ENCODE results near the gene OR5T2. TPM values are rescaled to one million over a fixed set of nuclear protein-coding genes. Genes with fewer than 3 reads are reported as not detected.

The OR5T2 gene
- total RNA-seq (2022; extraction: Qiagen RNA extraction; ENCODE audit: low read depth) = not detected in 5 replicates

DNA sequence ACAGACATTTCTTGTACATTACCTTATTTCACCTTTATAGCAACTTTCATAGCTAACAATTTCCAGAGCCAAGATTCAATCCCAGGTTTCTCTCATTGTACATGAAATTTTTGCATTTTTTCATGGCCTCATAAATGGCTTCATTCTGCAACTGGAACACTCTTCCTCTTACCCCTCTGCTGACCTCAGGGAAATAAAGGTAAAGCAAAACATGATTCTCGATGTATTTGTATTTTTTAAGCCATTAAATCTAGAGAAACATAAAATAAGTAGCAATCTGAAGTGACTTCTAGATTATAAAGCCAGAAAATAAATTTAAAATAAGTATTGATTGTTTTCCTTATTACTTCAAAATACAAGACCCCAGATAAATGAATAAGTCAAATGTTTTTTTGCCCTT, at the start of gene OR5T2:
TSS of gene OR5T2 (minus strand) at position 101 of the 400 bp plus-strand sequence. CDS start 1,193 bp downstream, outside the sequence.

DNA sequence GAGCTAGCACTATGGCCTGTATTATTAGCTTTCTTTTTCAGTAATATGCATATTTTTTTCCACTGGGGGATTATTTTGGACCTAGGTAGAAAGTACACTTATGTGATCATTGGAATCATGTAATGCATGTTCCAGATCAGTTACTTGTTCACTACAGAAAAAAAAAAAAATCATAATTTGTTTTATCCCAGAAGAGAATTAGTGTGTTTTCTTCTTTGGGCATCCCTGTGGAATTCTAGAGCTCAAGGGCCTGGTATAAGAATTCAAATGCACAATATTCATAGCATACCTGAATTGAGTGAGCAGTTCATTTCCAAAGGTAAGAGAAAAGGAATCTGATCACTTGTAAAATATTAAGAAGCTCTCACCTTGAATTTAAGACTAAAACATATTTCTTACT, 39.8 kb upstream of the OR5T2 start, which contains the start of gene OR5T1:
TSS of gene OR5T1 (plus strand) at position 301 of the 400 bp plus-strand sequence. CDS start 1,485 bp downstream, outside the sequence.

DNA sequence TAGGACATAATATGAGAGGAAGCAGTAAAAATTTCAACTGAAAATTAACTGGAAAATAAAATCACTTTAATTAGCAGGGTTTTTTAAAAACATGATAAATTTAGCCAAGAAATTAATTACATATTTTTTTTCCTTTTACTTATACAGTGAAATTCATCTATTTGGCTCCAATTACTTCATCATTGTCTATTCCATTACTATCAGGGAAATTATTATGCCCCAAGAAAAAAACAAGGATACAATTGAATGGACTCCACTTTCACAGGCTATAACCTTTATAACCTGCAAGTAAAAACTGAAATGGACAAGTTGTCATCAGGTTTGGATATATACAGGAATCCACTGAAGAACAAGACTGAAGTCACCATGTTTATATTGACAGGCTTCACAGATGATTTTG, 17.9 kb upstream of the OR5T2 start, which contains the start of gene OR5T3:
TSS of gene OR5T3 (plus strand) at position 301 of the 400 bp plus-strand sequence. CDS start at position 301, 0 bp downstream.

Other genes with a start within 250 kb of the OR5T2 start
- not detected in 5 replicates for gene OR5F1, start 239.6 kb downstream of the OR5T2 start, total RNA-seq (2022; extraction: Qiagen RNA extraction; ENCODE audit: low read depth)
- not detected in 5 replicates for gene OR5AS1, start 206.6 kb downstream of the OR5T2 start, total RNA-seq (2022; extraction: Qiagen RNA extraction; ENCODE audit: low read depth)
- not detected in 5 replicates for gene OR8I2, start 140.9 kb downstream of the OR5T2 start, total RNA-seq (2022; extraction: Qiagen RNA extraction; ENCODE audit: low read depth)
- not detected in 5 replicates for gene OR8H2, start 130.6 kb downstream of the OR5T2 start, total RNA-seq (2022; extraction: Qiagen RNA extraction; ENCODE audit: low read depth)
- not detected in 5 replicates for gene OR8H3, start 111.9 kb downstream of the OR5T2 start, total RNA-seq (2022; extraction: Qiagen RNA extraction; ENCODE audit: low read depth)
- gene OR8J3, start 94.1 kb downstream of the OR5T2 start, total RNA-seq (2022; extraction: Qiagen RNA extraction; ENCODE audit: low read depth) = not detected in 5 replicates
- gene OR8K5, start 73.9 kb downstream of the OR5T2 start, total RNA-seq (2022; extraction: Qiagen RNA extraction; ENCODE audit: low read depth) = not detected in 5 replicates
- not detected in 5 replicates for gene OR5J2, start 57.6 kb downstream of the OR5T2 start, total RNA-seq (2022; extraction: Qiagen RNA extraction; ENCODE audit: low read depth)
- not detected in 5 replicates for gene OR5T3, start 18.0 kb upstream of the OR5T2 start, total RNA-seq (2022; extraction: Qiagen RNA extraction; ENCODE audit: low read depth)
- not detected in 5 replicates for gene OR5T1, start 39.9 kb upstream of the OR5T2 start, total RNA-seq (2022; extraction: Qiagen RNA extraction; ENCODE audit: low read depth)
- gene OR8H1, start 58.0 kb upstream of the OR5T2 start, total RNA-seq (2022; extraction: Qiagen RNA extraction; ENCODE audit: low read depth) = not detected in 5 replicates
- gene OR8K3, start 80.9 kb upstream of the OR5T2 start, total RNA-seq (2022; extraction: Qiagen RNA extraction; ENCODE audit: low read depth) = not detected in 5 replicates
- not detected in 5 replicates for gene OR8K1, start 111.8 kb upstream of the OR5T2 start, total RNA-seq (2022; extraction: Qiagen RNA extraction; ENCODE audit: low read depth)
- not detected in 5 replicates for gene OR8J1, start 120.0 kb upstream of the OR5T2 start, total RNA-seq (2022; extraction: Qiagen RNA extraction; ENCODE audit: low read depth)
- not detected in 5 replicates for gene OR8U1, start 141.4 kb upstream of the OR5T2 start, total RNA-seq (2022; extraction: Qiagen RNA extraction; ENCODE audit: low read depth)
- not detected in 5 replicates for gene OR5AL1, start 178.4 kb upstream of the OR5T2 start, total RNA-seq (2022; extraction: Qiagen RNA extraction; ENCODE audit: low read depth)
- gene OR5M3, start 239.1 kb upstream of the OR5T2 start, total RNA-seq (2022; extraction: Qiagen RNA extraction; ENCODE audit: low read depth) = not detected in 5 replicates

Data from A549 treated with GW870086 at 1 μM for 4 hours (cell line).